ENCODE data around the gene NEDD4.

- TF ChIP-seq TAF1 (IDR thresholded peaks at IDR 0.05; ENCODE audit: borderline replicate concordance, low read depth, low read length) (no peak), MAX (IDR thresholded peaks at IDR 0.05; ENCODE audit: low read depth) (no peak), EP300 (IDR thresholded peaks at IDR 0.05; ENCODE audit: borderline replicate concordance in 1 of 2, low read depth in 1 of 2, low read length in 1 of 2) (no peak)
Measured at GRCh38 chr15:56017920-56018319, 24.5 kb upstream of the NEDD4 start.
